Adrenal gland (tissue), 5 donors: ENCODE results near the gene BLTP2.

Experiments used
- POLR2A ChIP-seq, 2 donors: fragments of 450-650 bp; IDR thresholded peaks; one replicate each; pipeline ENCODE4 v1.6.1; 2017; ENCODE audit warnings: antibody characterized with exemption in 2 of 2, mild to moderate bottlenecking in 2 of 2, moderate library complexity in 1 of 2
- TF ChIP-seq, protein P1 (sequence below), 6 experiments: fragments of 450-650 bp in 4 of 6; fragments of 200-600 bp in 2 of 6; sonication (generic) in 1 of 6; IDR thresholded peaks; 1 replicate in 5 of 6; 2 replicates in 1 of 6; pipeline versions ENCODE4 v1.5.1 to v1.8.0; 2016 to 2021; ENCODE audit warnings: antibody characterized with exemption in 6 of 6, mild to moderate bottlenecking in 2 of 6, moderate library complexity in 1 of 6
- donor health status: DM: no; HTN: no; CAD: no.

DNA sequence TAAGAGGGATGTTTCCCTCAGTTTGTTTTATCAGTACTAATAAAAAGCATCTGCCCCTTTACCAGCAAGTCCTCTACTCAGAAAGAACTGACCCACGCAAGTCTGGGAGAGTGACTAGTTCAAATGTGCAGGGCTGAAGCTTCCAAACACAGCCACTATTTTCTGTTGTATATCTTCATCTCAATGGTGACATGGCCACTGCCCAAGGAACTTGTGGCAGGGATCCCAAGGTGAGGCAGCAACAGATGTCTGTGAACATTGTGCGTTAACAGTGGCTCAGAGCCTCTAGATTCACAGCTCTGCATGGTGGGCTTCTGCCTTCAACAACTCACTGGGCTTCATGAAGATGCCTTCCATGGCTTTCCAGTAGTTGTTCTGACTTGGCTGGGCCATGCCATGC lies 3.7 kb upstream of the BLTP2 start:
- TF ChIP-seq, protein P1, sequence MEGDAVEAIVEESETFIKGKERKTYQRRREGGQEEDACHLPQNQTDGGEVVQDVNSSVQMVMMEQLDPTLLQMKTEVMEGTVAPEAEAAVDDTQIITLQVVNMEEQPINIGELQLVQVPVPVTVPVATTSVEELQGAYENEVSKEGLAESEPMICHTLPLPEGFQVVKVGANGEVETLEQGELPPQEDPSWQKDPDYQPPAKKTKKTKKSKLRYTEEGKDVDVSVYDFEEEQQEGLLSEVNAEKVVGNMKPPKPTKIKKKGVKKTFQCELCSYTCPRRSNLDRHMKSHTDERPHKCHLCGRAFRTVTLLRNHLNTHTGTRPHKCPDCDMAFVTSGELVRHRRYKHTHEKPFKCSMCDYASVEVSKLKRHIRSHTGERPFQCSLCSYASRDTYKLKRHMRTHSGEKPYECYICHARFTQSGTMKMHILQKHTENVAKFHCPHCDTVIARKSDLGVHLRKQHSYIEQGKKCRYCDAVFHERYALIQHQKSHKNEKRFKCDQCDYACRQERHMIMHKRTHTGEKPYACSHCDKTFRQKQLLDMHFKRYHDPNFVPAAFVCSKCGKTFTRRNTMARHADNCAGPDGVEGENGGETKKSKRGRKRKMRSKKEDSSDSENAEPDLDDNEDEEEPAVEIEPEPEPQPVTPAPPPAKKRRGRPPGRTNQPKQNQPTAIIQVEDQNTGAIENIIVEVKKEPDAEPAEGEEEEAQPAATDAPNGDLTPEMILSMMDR (IDR thresholded peaks at IDR 0.05), result no peak
- no peak for TF ChIP-seq POLR2A (IDR thresholded peaks at IDR 0.05)
